K562 (cell line): ENCODE results near the gene KIF5A. TPM values are rescaled to one million over a fixed set of nuclear protein-coding genes. Genes with fewer than 3 reads are reported as not detected.

Experiments
- ATAC-seq: fragments of 200-7000 bp; cut with Tn5 transposase; 3 replicates; pipeline ENCODE4 v1.9.1; 2020; ENCODE audit warnings: moderate library complexity
- BruUV-seq: library from RNA; stranded (reverse); fragments of 400-500 nt; replicated peaks from 2 replicates; lab custom pipeline; 2021; lab: Mats Ljungman, UMichigan
- CTCF ChIA-PET: fragments of 300-600 bp; formaldehyde crosslinking; extraction: SDS; loops from one replicate; lab custom pipeline; 2021; ENCODE audit warnings: low intra/inter-chr PET ratio; lab: Yijun Ruan, JAX
- POLR2A ChIA-PET: fragments of 300-600, 350-650 bp; sonication (Branson Sonifier 250); formaldehyde crosslinking; extraction: SDS; loops from one replicate; lab custom pipeline; 2021; ENCODE audit warnings: antibody characterized with exemption, inconsistent platforms; lab: Yijun Ruan, JAX
- DNase-seq, 4 experiments: peaks; one replicate each; pipeline versions ENCODE4 v3.0.0 to v3.0.0-alpha.2; 2011 to 2018; ENCODE audit warnings: low spot score in 3 of 4, mixed read lengths in 3 of 4; ENCODE audit errors: extremely low read depth in 1 of 4
- FAIRE-seq: peaks from 2 replicates; lab custom pipeline; 2011; peaks lifted over from hg19 to GRCh38; lab: Jason Lieb, UNC
- H2AFZ ChIP-seq: 2 replicates; pipeline ENCODE4 v1.6.0; 2011; ENCODE audit warnings: low read depth, low read length, control low read depth, inconsistent platforms
- H3K27ac ChIP-seq: fragments of 200-600 bp; 3 replicates; pipeline ENCODE4 v1.8.0; 2011; ENCODE audit warnings: low read depth, mild to moderate bottlenecking, control low read depth, inconsistent platforms, low read length, moderate library complexity, mixed read lengths; ENCODE audit errors: extremely low read depth
- H3K27me3 ChIP-seq, 2 experiments: fragments of 300-600 bp in 1 of 2; 2 replicates in 1 of 2; 3 replicates in 1 of 2; pipeline versions ENCODE4 v1.6.0 to v1.8.0; 2011; ENCODE audit warnings: inconsistent platforms in 2 of 2, low read length in 2 of 2, mild to moderate bottlenecking in 1 of 2, mixed read lengths in 1 of 2, moderate library complexity in 1 of 2; ENCODE audit not compliant: control insufficient read depth in 2 of 2, insufficient read depth in 2 of 2
- H3K36me3 ChIP-seq: fragments of 300-600 bp; 3 replicates; pipeline ENCODE4 v1.8.0; 2011; ENCODE audit warnings: mild to moderate bottlenecking, low read length, inconsistent platforms; ENCODE audit not compliant: control insufficient read depth, insufficient read depth
- H3K4me1 ChIP-seq, 2 experiments: fragments of 200-600 bp in 1 of 2; replicated peaks in 1 of 2; 2 replicates in 1 of 2; 3 replicates in 1 of 2; pipeline versions ENCODE4 v1.5.1 to v1.8.0; 2011; ENCODE audit warnings: inconsistent platforms in 2 of 2, low read length in 2 of 2, mild to moderate bottlenecking in 1 of 2, mixed read lengths in 1 of 2, moderate library complexity in 1 of 2; ENCODE audit not compliant: control insufficient read depth in 2 of 2, insufficient read depth in 2 of 2
- H3K4me2 ChIP-seq: 2 replicates; pipeline ENCODE4 v1.6.1; 2011; ENCODE audit warnings: low read length, control low read depth, inconsistent platforms, mixed read lengths; ENCODE audit not compliant: insufficient read depth
- H3K4me3 ChIP-seq: fragments of 200-600 bp; sonication (generic), shearing (Covaris generic); 2 replicates; pipeline ENCODE4 v1.5.1; 2016; ENCODE audit warnings: control low read depth, inconsistent platforms
- H3K79me2 ChIP-seq: fragments of 200-600 bp; 3 replicates; pipeline ENCODE4 v1.8.0; 2011; ENCODE audit warnings: low read length, inconsistent platforms; ENCODE audit not compliant: control insufficient read depth, insufficient read depth
- H3K9ac ChIP-seq, 2 experiments: 2 replicates each; pipeline versions ENCODE4 v1.6.0 to v1.6.1; 2011; ENCODE audit warnings: low read depth in 2 of 2, low read length in 2 of 2, control low read depth in 1 of 2, inconsistent platforms in 1 of 2, mild to moderate bottlenecking in 1 of 2, mixed read lengths in 1 of 2; ENCODE audit not compliant: insufficient read depth in 1 of 2
- H3K9me1 ChIP-seq: one replicate; pipeline ENCODE4 v1.6.0; 2011; ENCODE audit warnings: inconsistent platforms, mild to moderate bottlenecking, low read length, moderate library complexity; ENCODE audit not compliant: control insufficient read depth, insufficient read depth
- H3K9me3 ChIP-seq: replicated peaks from 2 replicates; pipeline ENCODE4 v1.5.1; 2011; ENCODE audit warnings: low read depth, low read length, inconsistent platforms; ENCODE audit not compliant: control insufficient read depth, insufficient read depth
- H4K20me1 ChIP-seq: replicated peaks from 2 replicates; pipeline ENCODE4 v1.6.1; 2011; ENCODE audit warnings: low read length, inconsistent platforms, mixed read lengths; ENCODE audit not compliant: control insufficient read depth, insufficient read depth
- BHLHE40 ChIP-seq: IDR thresholded peaks from 2 replicates; pipeline ENCODE4 v1.6.1; 2011; ENCODE audit warnings: low read length, improper control_type of control experiment
- CREM ChIP-seq: IDR thresholded peaks from 2 replicates; pipeline ENCODE4 v1.6.1; 2014; ENCODE audit warnings: antibody characterized with exemption, low read depth
- CXXC5 ChIP-seq: fragments of 250-450 bp; sonication (Bioruptor Pico); IDR thresholded peaks from 2 replicates; pipeline ENCODE4 v1.8.0; 2022; ENCODE audit warnings: inconsistent platforms, mild to moderate bottlenecking, moderate library complexity
- HDAC3 ChIP-seq: fragments of 450-650 bp; IDR thresholded peaks from 2 replicates; pipeline ENCODE4 v1.6.1; 2018; ENCODE audit warnings: borderline replicate concordance, mild to moderate bottlenecking, moderate library complexity; ENCODE audit not compliant: partially characterized antibody
- HDGF ChIP-seq: fragments of 450-650 bp; IDR thresholded peaks from 2 replicates; pipeline ENCODE4 v1.6.1; 2016
- MEF2A ChIP-seq: IDR thresholded peaks from 2 replicates; pipeline ENCODE4 v1.6.1; 2011; ENCODE audit warnings: low read depth, mild to moderate bottlenecking, low read length, moderate library complexity; ENCODE audit not compliant: control insufficient read depth
- MNT ChIP-seq, 2 experiments: fragments of 450-650 bp; conservative IDR thresholded peaks; 2 replicates each; pipeline ENCODE4 v1.6.1; 2017; ENCODE audit warnings: mild to moderate bottlenecking in 2 of 2, moderate library complexity in 2 of 2
- PKNOX1 ChIP-seq: fragments of 450-650 bp; IDR thresholded peaks from 2 replicates; pipeline ENCODE4 v1.6.1; 2016
- RFX1 ChIP-seq: fragments of 450-650 bp; IDR thresholded peaks from 2 replicates; pipeline ENCODE4 v1.6.1; 2016; ENCODE audit warnings: mild to moderate bottlenecking, moderate library complexity
- SIN3B ChIP-seq: fragments of 450-650 bp; IDR thresholded peaks from 2 replicates; pipeline ENCODE4 v1.6.1; 2017; ENCODE audit warnings: low read depth, mild to moderate bottlenecking, moderate library complexity
- SMARCC2 ChIP-seq: fragments of 450-650 bp; IDR thresholded peaks from 2 replicates; pipeline ENCODE4 v1.6.1; 2017; ENCODE audit warnings: antibody characterized with exemption, moderate library complexity, mild to moderate bottlenecking, low read depth
- SP2 ChIP-seq: IDR thresholded peaks from 2 replicates; pipeline ENCODE4 v1.6.1; 2011; ENCODE audit warnings: mild to moderate bottlenecking, low read depth, low read length, moderate library complexity; ENCODE audit not compliant: poor library complexity, severe bottlenecking; ENCODE audit errors: extremely low read depth
- TBP ChIP-seq: optimal IDR thresholded peaks from 2 replicates; pipeline ENCODE3; 2011; ENCODE audit warnings: low read depth, low read length, improper control_type of control experiment
- YY1 ChIP-seq, 3 experiments: IDR thresholded peaks; 2 replicates each; pipeline ENCODE4 v1.6.1; 2011; ENCODE audit warnings: low read length in 2 of 3, mild to moderate bottlenecking in 2 of 3, moderate library complexity in 2 of 3, borderline replicate concordance in 1 of 3, control low read depth in 1 of 3, low read depth in 1 of 3; ENCODE audit not compliant: insufficient read depth in 3 of 3, insufficient replicate concordance in 2 of 3, control insufficient read depth in 1 of 3, insufficient read length in 1 of 3; ENCODE audit errors: extremely low read depth in 1 of 3
- WGBS: fragments of 100-300 bp; shearing (Covaris generic); methylation state at CpG from one replicate; pipeline ENCODE4 v1.1.6; 2016; ENCODE audit warnings: low coverage, mixed read lengths; ENCODE audit not compliant: insufficient coverage; ENCODE audit errors: missing lambda C conversion rate; 5-methylcytosine and 5-hydroxymethylcytosine counted together
- in situ Hi-C: fragments of 300-500 bp; cut with MboI; formaldehyde crosslinking; loops from 4 replicates; pipeline ENCODE4 v1.15.0; 2018; ENCODE audit warnings: inconsistent platforms, mixed read lengths
- intact Hi-C: fragments of 100-400 bp; cut with micrococcal nuclease; formaldehyde crosslinking; loops from 2 replicates; pipeline ENCODE4 v1.14.2; 2022
- polyA plus RNA-seq, 8 experiments: library from polyadenylated mRNA; depleted of rRNA in 4 of 8; stranded (reverse) in 5 of 8; unstranded in 3 of 8; fragments of >200 nt; fragmentation: Nextera tagmentation in 2 of 8; fragmentation: Illumina TruSeq in 1 of 8; extraction: Ambion mirVana in 2 of 8; extraction: Trizol in 1 of 8; gene quantifications; 2 replicates each; pipeline versions ENCODE4 v1.2.1 to v1.2.3, GENCODE V29; 2011 to 2014; ENCODE audit warnings: inconsistent platforms in 1 of 8, missing spikeins in 1 of 8
- total RNA-seq, 7 experiments: library from RNA; depleted of rRNA in 6 of 7; stranded (reverse); fragments of >200 nt in 6 of 7; fragmentation: Illumina TruSeq in 2 of 7; extraction: Trizol in 2 of 7; gene quantifications; 2 replicates each; pipeline versions ENCODE4 v1.2.1 to v1.2.3, GENCODE V29; 2011 to 2021; ENCODE audit warnings: low replicate concordance in 1 of 7
- TF ChIP-seq, protein P1 (sequence below): sonication (generic); formaldehyde crosslinking; IDR thresholded peaks from 2 replicates; pipeline ENCODE4 v1.5.0; 2020; ENCODE audit warnings: missing genetic modification reagents
- TF ChIP-seq, protein P2 (sequence below): fragments of 450-650 bp; formaldehyde crosslinking; conservative IDR thresholded peaks from 2 replicates; pipeline ENCODE4 v1.4.0; 2022; ENCODE audit warnings: mild to moderate bottlenecking, missing genetic modification characterization

Gene KIF5A
- total and polyA plus RNA-seq, 9 of the 15 experiments (the other 6 are each of a cell fraction or from before 2014, with no cell fraction given) = 3.4 to 17.7 (median 8.0) TPM

DNA sequence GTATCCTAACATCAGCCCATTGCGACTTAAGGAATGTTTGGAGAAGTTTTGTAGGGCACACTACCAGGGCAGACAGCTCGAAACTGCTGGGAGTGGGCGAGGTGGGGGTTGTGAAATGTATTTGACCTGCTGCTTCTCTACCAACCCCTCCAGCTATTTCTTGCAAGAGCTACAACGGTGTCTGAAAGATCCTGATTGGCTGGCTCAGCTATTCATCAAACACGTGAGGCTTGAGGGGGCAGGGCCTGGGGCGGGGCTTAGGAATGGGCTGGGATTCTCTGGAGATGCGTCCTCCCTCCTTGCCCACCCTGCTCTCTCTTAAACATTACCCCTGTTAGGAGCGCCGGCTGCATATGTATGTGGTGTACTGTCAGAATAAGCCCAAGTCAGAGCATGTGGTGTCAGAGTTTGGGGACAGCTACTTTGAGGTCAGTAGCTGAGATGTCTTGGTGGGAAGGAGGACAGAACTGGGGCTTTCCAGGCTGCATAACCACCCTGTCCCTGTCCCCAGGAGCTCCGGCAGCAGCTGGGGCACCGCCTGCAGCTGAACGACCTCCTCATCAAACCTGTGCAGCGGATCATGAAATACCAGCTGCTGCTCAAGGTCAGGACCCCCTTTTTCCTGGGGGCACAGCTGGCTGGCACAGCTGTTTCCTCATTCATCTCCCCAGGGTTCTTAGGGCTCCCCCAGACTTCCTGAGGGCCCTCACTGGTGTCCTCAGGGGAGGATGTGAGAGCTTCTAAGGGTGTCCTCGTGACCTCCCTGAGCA, 64.5 kb downstream of the KIF5A start:
- Histone ChIP-seq H3K9me1 (peaks cover 4% of the 10 kb centered on the region), H3K4me1 (peaks cover 52 to 58% of the 10 kb centered on the region in 2 experiments), H3K4me3 (no peak overlapping the region), H4K20me1 (no peaks in the 10 kb centered on the region), H2AFZ (peak overlapping the region; percentile 70), H3K4me2 (peak overlapping the region; percentile 67), H3K79me2 (peaks cover 2% of the 10 kb centered on the region; the same call in 2 of the 3 replicates), H3K9me3 (no peaks in the 10 kb centered on the region), H3K9ac (peak overlapping the region; percentile 13 to 83; a peak in 2 of 4 replicates), H3K36me3 (peaks cover 16% of the 10 kb centered on the region; the same call in 2 of the 3 replicates), H3K27me3 (no peaks in the 10 kb centered on the region), H3K27ac (peak overlapping the region; percentile 17; the same call in 2 of the 3 replicates)
- no TSS peak for BruUV-seq
- intact Hi-C loops (no loop called here), in situ Hi-C loops (no loop called here)
- ChIA-PET POLR2A (interaction anchor here (0.6 to 2.4 kb wide), 11 partner anchors 14 to 205 kb away, joined by 3 to 10 read pairs (median 4); partner anchors contain the start of gene DDIT3), CTCF (no interaction called here)
- WGBS = 42% methylated on average over 14 of the region's 14 CpGs
- FAIRE-seq (peak; percentile 91), DNase-seq (peak; percentile 81 to 91 (median 84)), ATAC-seq (peak; percentile 79)
- TF ChIP-seq, protein P1, sequence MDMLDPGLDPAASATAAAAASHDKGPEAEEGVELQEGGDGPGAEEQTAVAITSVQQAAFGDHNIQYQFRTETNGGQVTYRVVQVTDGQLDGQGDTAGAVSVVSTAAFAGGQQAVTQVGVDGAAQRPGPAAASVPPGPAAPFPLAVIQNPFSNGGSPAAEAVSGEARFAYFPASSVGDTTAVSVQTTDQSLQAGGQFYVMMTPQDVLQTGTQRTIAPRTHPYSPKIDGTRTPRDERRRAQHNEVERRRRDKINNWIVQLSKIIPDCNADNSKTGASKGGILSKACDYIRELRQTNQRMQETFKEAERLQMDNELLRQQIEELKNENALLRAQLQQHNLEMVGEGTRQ (CRISPR knock-in tag) = peak; percentile 91
- TF ChIP-seq SP2 (peak; percentile 39), SIN3B (no peak), CREM (0 out of 2 replicates have a peak, but pooled peaks have one; percentile 40), MEF2A (no peak), MNT (conservative IDR thresholded peaks at IDR 0.05) (0 out of 4 replicates have a peak, but pooled peaks of 1 of the 2 experiments have one; percentile 30), HDGF (no peak), YY1 (IDR thresholded peaks at IDR 0.05; ENCODE audit: borderline replicate concordance in 1 of 3, control insufficient read depth in 1 of 3, extremely low read depth in 1 of 3, insufficient read depth in 3 of 3, insufficient read length in 1 of 3, insufficient replicate concordance in 2 of 3, low read depth in 1 of 3, low read length in 2 of 3) (no peak), PKNOX1 (peak; percentile 97), SMARCC2 (no peak), BHLHE40 (peak; percentile 54; the same call in 1 of the 2 replicates), TBP (peak; percentile 13), CXXC5 (CRISPR knock-in tag) (peak; percentile 86), RFX1 (no peak), HDAC3 (no peak)
- TF ChIP-seq, protein P2, sequence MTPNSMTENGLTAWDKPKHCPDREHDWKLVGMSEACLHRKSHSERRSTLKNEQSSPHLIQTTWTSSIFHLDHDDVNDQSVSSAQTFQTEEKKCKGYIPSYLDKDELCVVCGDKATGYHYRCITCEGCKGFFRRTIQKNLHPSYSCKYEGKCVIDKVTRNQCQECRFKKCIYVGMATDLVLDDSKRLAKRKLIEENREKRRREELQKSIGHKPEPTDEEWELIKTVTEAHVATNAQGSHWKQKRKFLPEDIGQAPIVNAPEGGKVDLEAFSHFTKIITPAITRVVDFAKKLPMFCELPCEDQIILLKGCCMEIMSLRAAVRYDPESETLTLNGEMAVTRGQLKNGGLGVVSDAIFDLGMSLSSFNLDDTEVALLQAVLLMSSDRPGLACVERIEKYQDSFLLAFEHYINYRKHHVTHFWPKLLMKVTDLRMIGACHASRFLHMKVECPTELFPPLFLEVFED (CRISPR knock-in tag) = no peak
